ENCODE results near the gene PLEKHG4B.

The PLEKHG4B gene

GRCh38 chr5:167982-168660 is 76.2 kb downstream of the PLEKHG4B start:
- WGBS, 2 donors (ENCODE audit: extremely low coverage in 2 of 2, insufficient read length in 2 of 2, insufficient replicate concordance in 1 of 2) = no CpG with 5 or more reads among the region's 18 CpGs
- peaks cover 2 to 42% of the 10 kb centered on the region in 2 donors for H3K4me1 ChIP-seq (ENCODE audit: control insufficient read depth in 2 of 2, insufficient read depth in 1 of 2, low read depth in 1 of 2, low read length in 2 of 2)
- no peak for DNase-seq (ENCODE audit: low spot score)

GRCh38 chr5:169071-169727 is 77.2 kb downstream of the PLEKHG4B start:
- no peak overlapping the region for H4K91ac ChIP-seq (ENCODE audit: low read depth, low read length, poor library complexity)
- no peak overlapping the region for H3K4ac ChIP-seq (ENCODE audit: low read length)
- H2BK15ac ChIP-seq (ENCODE audit: low read length) = no peak overlapping the region
- no peak overlapping the region for H2BK120ac ChIP-seq (ENCODE audit: low read depth, low read length)
- no peak overlapping the region for H2AFZ ChIP-seq (ENCODE audit: low read length)
- no peaks in the 10 kb centered on the region for H3K9me3 ChIP-seq (replicated peaks in 1 of 2; ENCODE audit: control insufficient read depth in 2 of 2, insufficient read depth in 1 of 2, low read depth in 1 of 2, low read length in 2 of 2)
- H3K4me1 ChIP-seq (ENCODE audit: control insufficient read depth in 2 of 2, insufficient read depth in 1 of 2, low read depth in 1 of 2, low read length in 2 of 2) = peaks cover 2 to 42% of the 10 kb centered on the region in 2 donors
- H3K27ac ChIP-seq (replicated peaks; ENCODE audit: low read length) = no peak overlapping the region
- no CpG with 5 or more reads among the region's 32 CpGs for WGBS, 2 donors (ENCODE audit: extremely low coverage in 2 of 2, insufficient read length in 2 of 2, insufficient replicate concordance in 1 of 2)
- no peak overlapping the region for H2BK5ac ChIP-seq (ENCODE audit: low read length)
- H2AK5ac ChIP-seq (ENCODE audit: low read depth, low read length) = no peak overlapping the region
- H3K18ac ChIP-seq (ENCODE audit: low read length) = peak overlapping the region; percentile 42
- H2BK12ac ChIP-seq (ENCODE audit: low read length) = no peak overlapping the region
- H3K4me2 ChIP-seq (ENCODE audit: insufficient read depth, low read length, poor library complexity, severe bottlenecking) = no peak overlapping the region
- H3K9ac ChIP-seq (ENCODE audit: low read depth, low read length, poor library complexity) = no peak overlapping the region
- H4K8ac ChIP-seq (ENCODE audit: low read depth, low read length) = peak overlapping the region; percentile 6
- DNase-seq (ENCODE audit: low spot score) = no peak
- H3K23ac ChIP-seq (ENCODE audit: low read depth, low read length, poor library complexity) = peak overlapping the region; percentile 11
- no peak overlapping the region for H3K4me3 ChIP-seq (ENCODE audit: low read length in 2 of 2)
- H3K27me3 ChIP-seq (ENCODE audit: control insufficient read depth in 3 of 3, insufficient read depth in 3 of 3, low read depth in 1 of 3, low read length in 3 of 3) = no peaks in the 10 kb centered on the region
- H3K36me3 ChIP-seq (replicated peaks in 1 of 2; ENCODE audit: control insufficient read depth in 2 of 2, insufficient read depth in 2 of 2, low read length in 2 of 2) = peaks cover 12 to 33% of the 10 kb centered on the region in 2 donors
- H3K79me1 ChIP-seq (ENCODE audit: low read depth, low read length) = no peaks in the 10 kb centered on the region
- H3K14ac ChIP-seq (ENCODE audit: low read length) = no peak overlapping the region

More at GRCh38 chr5:167982-168660, 76.2 kb downstream of the PLEKHG4B start:
- H3K4me2 ChIP-seq (ENCODE audit: insufficient read depth, low read length, poor library complexity, severe bottlenecking) = no peak overlapping the region
- H3K9me3 ChIP-seq (replicated peaks in 1 of 2; ENCODE audit: control insufficient read depth in 2 of 2, insufficient read depth in 1 of 2, low read depth in 1 of 2, low read length in 2 of 2) = peaks cover 0 to 3% of the 10 kb centered on the region in 2 donors
- no peak overlapping the region for H4K91ac ChIP-seq (ENCODE audit: low read depth, low read length, poor library complexity)
- H3K14ac ChIP-seq (ENCODE audit: low read length) = no peak overlapping the region
- H2BK15ac ChIP-seq (ENCODE audit: low read length) = no peak overlapping the region
- no peak overlapping the region for H3K9ac ChIP-seq (ENCODE audit: low read depth, low read length, poor library complexity)
- H3K18ac ChIP-seq (ENCODE audit: low read length) = no peak overlapping the region
- H3K4me3 ChIP-seq (ENCODE audit: low read length in 2 of 2) = no peak overlapping the region
- no peak overlapping the region for H2BK5ac ChIP-seq (ENCODE audit: low read length)
- peaks cover 9 to 37% of the 10 kb centered on the region in 2 donors for H3K36me3 ChIP-seq (replicated peaks in 1 of 2; ENCODE audit: control insufficient read depth in 2 of 2, insufficient read depth in 2 of 2, low read length in 2 of 2)
- no peak overlapping the region for H2AK5ac ChIP-seq (ENCODE audit: low read depth, low read length)
- H2BK12ac ChIP-seq (ENCODE audit: low read length) = no peak overlapping the region
- H2BK120ac ChIP-seq (ENCODE audit: low read depth, low read length) = no peak overlapping the region
- no peak overlapping the region for H3K23ac ChIP-seq (ENCODE audit: low read depth, low read length, poor library complexity)
- no peaks in the 10 kb centered on the region for H3K27me3 ChIP-seq (ENCODE audit: control insufficient read depth in 3 of 3, insufficient read depth in 3 of 3, low read depth in 1 of 3, low read length in 3 of 3)
- H2AFZ ChIP-seq (ENCODE audit: low read length) = no peak overlapping the region
- H3K4ac ChIP-seq (ENCODE audit: low read length) = no peak overlapping the region
- H3K27ac ChIP-seq (replicated peaks; ENCODE audit: low read length) = no peak overlapping the region
- H3K79me1 ChIP-seq (ENCODE audit: low read depth, low read length) = no peaks in the 10 kb centered on the region
- no peak overlapping the region for H4K8ac ChIP-seq (ENCODE audit: low read depth, low read length)

- no peak overlapping the region for H2BK15ac ChIP-seq (ENCODE audit: low read length)
- peak overlapping the region; percentile 6 for H4K8ac ChIP-seq (ENCODE audit: low read depth, low read length)
- H2BK5ac ChIP-seq (ENCODE audit: low read length) = no peak overlapping the region
- H3K4ac ChIP-seq (ENCODE audit: low read length) = no peak overlapping the region
- H3K27me3 ChIP-seq (ENCODE audit: control insufficient read depth in 3 of 3, insufficient read depth in 3 of 3, low read depth in 1 of 3, low read length in 3 of 3) = no peaks in the 10 kb centered on the region
- no peak overlapping the region for H3K4me3 ChIP-seq (ENCODE audit: low read length in 2 of 2)
- no peaks in the 10 kb centered on the region for H3K9me3 ChIP-seq (replicated peaks in 1 of 2; ENCODE audit: control insufficient read depth in 2 of 2, insufficient read depth in 1 of 2, low read depth in 1 of 2, low read length in 2 of 2)
- H3K36me3 ChIP-seq (replicated peaks in 1 of 2; ENCODE audit: control insufficient read depth in 2 of 2, insufficient read depth in 2 of 2, low read length in 2 of 2) = peaks cover 12 to 33% of the 10 kb centered on the region in 2 donors
- H4K91ac ChIP-seq (ENCODE audit: low read depth, low read length, poor library complexity) = no peak overlapping the region
- H2AK5ac ChIP-seq (ENCODE audit: low read depth, low read length) = no peak overlapping the region
- H3K27ac ChIP-seq (replicated peaks; ENCODE audit: low read length) = no peak overlapping the region
- no peak overlapping the region for H3K4me2 ChIP-seq (ENCODE audit: insufficient read depth, low read length, poor library complexity, severe bottlenecking)
- H3K4me1 ChIP-seq (ENCODE audit: control insufficient read depth in 2 of 2, insufficient read depth in 1 of 2, low read depth in 1 of 2, low read length in 2 of 2) = peaks cover 2 to 42% of the 10 kb centered on the region in 2 donors
- H2BK12ac ChIP-seq (ENCODE audit: low read length) = no peak overlapping the region
- H3K23ac ChIP-seq (ENCODE audit: low read depth, low read length, poor library complexity) = peak overlapping the region; percentile 11
- WGBS, 2 donors (ENCODE audit: extremely low coverage in 2 of 2, insufficient read length in 2 of 2, insufficient replicate concordance in 1 of 2) = no CpG with 5 or more reads among the region's 12 CpGs
- DNase-seq (ENCODE audit: low spot score) = no peak
- no peak overlapping the region for H2BK120ac ChIP-seq (ENCODE audit: low read depth, low read length)
- H3K14ac ChIP-seq (ENCODE audit: low read length) = no peak overlapping the region
- H3K9ac ChIP-seq (ENCODE audit: low read depth, low read length, poor library complexity) = no peak overlapping the region
- no peak overlapping the region for H3K18ac ChIP-seq (ENCODE audit: low read length)
- H3K79me1 ChIP-seq (ENCODE audit: low read depth, low read length) = no peaks in the 10 kb centered on the region
- H2AFZ ChIP-seq (ENCODE audit: low read length) = peak overlapping the region; percentile 6
Observed at GRCh38 chr5:169728-170094, 77.7 kb downstream of the PLEKHG4B start.

DNA sequence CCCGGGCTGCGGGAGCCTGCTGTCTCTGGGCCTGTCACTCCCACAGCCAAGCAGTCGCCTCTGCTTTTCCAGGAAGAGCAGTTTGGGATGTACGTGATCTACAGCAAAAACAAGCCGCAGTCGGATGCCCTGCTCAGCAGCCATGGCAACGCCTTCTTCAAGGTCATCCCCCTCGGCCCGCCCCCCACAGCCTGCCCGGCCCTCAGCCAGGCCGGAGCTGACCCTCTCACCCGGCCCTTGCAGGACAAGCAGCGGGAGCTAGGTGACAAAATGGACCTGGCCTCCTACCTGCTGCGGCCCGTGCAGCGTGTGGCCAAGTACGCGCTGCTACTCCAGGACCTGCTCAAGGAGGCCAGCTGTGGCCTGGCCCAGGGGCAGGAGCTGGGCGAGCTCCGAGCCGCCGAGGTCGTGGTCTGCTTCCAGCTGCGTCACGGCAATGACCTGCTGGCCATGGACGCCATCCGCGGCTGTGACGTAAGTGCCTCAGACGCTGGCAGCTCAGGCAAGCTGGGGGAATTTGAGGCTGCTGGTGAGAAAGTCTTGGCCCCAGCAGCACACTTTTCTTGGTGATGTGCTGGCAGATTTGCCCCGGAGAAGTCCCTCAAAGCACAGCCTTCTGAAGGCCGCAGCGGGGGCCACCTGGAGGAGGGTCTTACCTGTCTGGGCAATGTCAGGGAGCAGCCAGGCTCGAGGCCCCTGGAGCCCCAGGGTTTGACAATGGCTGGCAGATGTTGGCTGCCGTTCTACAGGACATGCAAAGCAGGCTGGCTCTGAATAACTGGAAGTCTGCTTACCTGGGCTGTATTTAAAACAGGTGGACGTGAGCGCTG is 79.2 kb downstream of the PLEKHG4B start:
- Histone ChIP-seq H2AK5ac (ENCODE audit: low read depth, low read length) (no peak overlapping the region), H2AFZ (ENCODE audit: low read length) (peak overlapping the region; percentile 86), H3K4me3 (ENCODE audit: low read length in 2 of 2) (peak overlapping the region in 1 of 2 donors; percentile 37), H2BK5ac (ENCODE audit: low read length) (no peak overlapping the region), H3K27ac (replicated peaks; ENCODE audit: low read length) (no peak overlapping the region), H3K9ac (ENCODE audit: low read depth, low read length, poor library complexity) (peak overlapping the region; percentile 30), H4K91ac (ENCODE audit: low read depth, low read length, poor library complexity) (no peak overlapping the region), H3K36me3 (replicated peaks in 1 of 2; ENCODE audit: control insufficient read depth in 2 of 2, insufficient read depth in 2 of 2, low read length in 2 of 2) (peaks cover 12 to 33% of the 10 kb centered on the region in 2 donors), H3K18ac (ENCODE audit: low read length) (peak overlapping the region; percentile 78), H3K4ac (ENCODE audit: low read length) (no peak overlapping the region), H3K23ac (ENCODE audit: low read depth, low read length, poor library complexity) (peak overlapping the region; percentile 50), H3K4me2 (ENCODE audit: insufficient read depth, low read length, poor library complexity, severe bottlenecking) (no peak overlapping the region), H3K9me3 (replicated peaks in 1 of 2; ENCODE audit: control insufficient read depth in 2 of 2, insufficient read depth in 1 of 2, low read depth in 1 of 2, low read length in 2 of 2) (no peaks in the 10 kb centered on the region), H3K14ac (ENCODE audit: low read length) (no peak overlapping the region), H2BK120ac (ENCODE audit: low read depth, low read length) (no peak overlapping the region), H2BK12ac (ENCODE audit: low read length) (no peak overlapping the region), H3K27me3 (ENCODE audit: control insufficient read depth in 3 of 3, insufficient read depth in 3 of 3, low read depth in 1 of 3, low read length in 3 of 3) (no peaks in the 10 kb centered on the region), H4K8ac (ENCODE audit: low read depth, low read length) (no peak overlapping the region), H3K4me1 (ENCODE audit: control insufficient read depth in 2 of 2, insufficient read depth in 1 of 2, low read depth in 1 of 2, low read length in 2 of 2) (peaks cover 2 to 42% of the 10 kb centered on the region in 2 donors), H3K79me1 (ENCODE audit: low read depth, low read length) (no peaks in the 10 kb centered on the region), H2BK15ac (ENCODE audit: low read length) (no peak overlapping the region)
- DNase-seq (ENCODE audit: low spot score) = no peak
- WGBS, 2 donors (ENCODE audit: extremely low coverage in 2 of 2, insufficient read length in 2 of 2, insufficient replicate concordance in 1 of 2) = no CpG with 5 or more reads among the region's 37 CpGs

All from neuronal stem cell (in vitro differentiated cells).